IMR-90 (cell line): ENCODE data around the gene OSBPL9. TPM values are rescaled to one million over a fixed set of nuclear protein-coding genes. Genes with fewer than 3 reads are reported as not detected.

Source experiments
- ATAC-seq: fragments of 200-7000 bp; cut with Tn5 transposase; 2 replicates; pipeline ENCODE4 v1.9.1; 2020; ENCODE audit warnings: low read depth, mild to moderate bottlenecking, moderate library complexity
- BruUV-seq: library from RNA; stranded (reverse); fragments of 400-500 nt; replicated peaks from 2 replicates; lab custom pipeline; 2021; lab: Mats Ljungman, UMichigan
- CTCF ChIA-PET: fragments of 300-600 bp; formaldehyde crosslinking; extraction: SDS; loops from one replicate; lab custom pipeline; 2021; ENCODE audit warnings: antibody characterized with exemption; lab: Yijun Ruan, JAX
- POLR2A ChIA-PET: fragments of 300-600 bp; sonication (Branson Sonifier 250); formaldehyde crosslinking; loops from one replicate; lab custom pipeline; 2022; ENCODE audit warnings: antibody characterized with exemption; ENCODE audit not compliant: unreplicated experiment; lab: Charles Lee
- DNase-seq: peaks from one replicate; pipeline ENCODE4 v3.0.0; 2013
- H2AFZ ChIP-seq: replicated peaks from 2 replicates; pipeline ENCODE3; 2013; ENCODE audit warnings: low read length, mild to moderate bottlenecking; ENCODE audit not compliant: poor library complexity
- H2AK5ac ChIP-seq: 2 replicates; pipeline ENCODE4 v1.6.1; 2013; ENCODE audit warnings: low read depth, low read length, inconsistent platforms
- H2AK9ac ChIP-seq: replicated peaks from 2 replicates; pipeline ENCODE3; 2013; ENCODE audit warnings: mild to moderate bottlenecking, low read depth, low read length, moderate library complexity; ENCODE audit not compliant: poor library complexity
- H2BK120ac ChIP-seq: 2 replicates; pipeline ENCODE4 v1.6.1; 2013; ENCODE audit warnings: low read depth, low read length, inconsistent platforms
- H2BK15ac ChIP-seq: 3 replicates; pipeline ENCODE4 v1.6.1; 2013; ENCODE audit warnings: low read depth, low read length, inconsistent platforms
- H2BK20ac ChIP-seq: 2 replicates; pipeline ENCODE4 v1.6.1; 2013; ENCODE audit warnings: low read depth, mild to moderate bottlenecking, inconsistent platforms, low read length, moderate library complexity
- H2BK5ac ChIP-seq: 2 replicates; pipeline ENCODE4 v1.6.1; 2013; ENCODE audit warnings: mild to moderate bottlenecking, low read depth, low read length, inconsistent platforms; ENCODE audit not compliant: poor library complexity, severe bottlenecking
- H3K14ac ChIP-seq: replicated peaks from 2 replicates; pipeline ENCODE4 v1.6.1; 2013; ENCODE audit warnings: low read depth, low read length, inconsistent platforms
- H3K18ac ChIP-seq: 2 replicates; pipeline ENCODE4 v1.6.1; 2013; ENCODE audit warnings: low read depth, low read length, control low read depth
- H3K23ac ChIP-seq: 2 replicates; pipeline ENCODE4 v1.6.1; 2013; ENCODE audit warnings: low read depth, low read length, inconsistent platforms
- H3K27ac ChIP-seq: 2 replicates; pipeline ENCODE4 v1.5.1; 2013; ENCODE audit warnings: mild to moderate bottlenecking, control low read depth, low read length; ENCODE audit not compliant: insufficient read depth
- H3K27me3 ChIP-seq: 2 replicates; pipeline ENCODE4 v1.6.1; 2013; ENCODE audit warnings: low read length; ENCODE audit not compliant: control insufficient read depth, insufficient read depth
- H3K36me3 ChIP-seq: 2 replicates; pipeline ENCODE4 v1.6.1; 2013; ENCODE audit warnings: low read length, mixed read lengths; ENCODE audit not compliant: control insufficient read depth, insufficient read depth
- H3K4ac ChIP-seq: 2 replicates; pipeline ENCODE4 v1.6.1; 2013; ENCODE audit warnings: low read depth, low read length, inconsistent platforms
- H3K4me1 ChIP-seq: 2 replicates; pipeline ENCODE4 v1.6.1; 2013; ENCODE audit warnings: low read length, mixed read lengths; ENCODE audit not compliant: control insufficient read depth, insufficient read depth
- H3K4me2 ChIP-seq: 2 replicates; pipeline ENCODE4 v1.6.1; 2013; ENCODE audit warnings: low read depth, mild to moderate bottlenecking, control low read depth, low read length, moderate library complexity
- H3K4me3 ChIP-seq: 2 replicates; pipeline ENCODE4 v1.5.1; 2013; ENCODE audit warnings: low read depth, mild to moderate bottlenecking, control low read depth, low read length, moderate library complexity; ENCODE audit not compliant: insufficient read depth
- H3K56ac ChIP-seq: 2 replicates; pipeline ENCODE4 v1.6.1; 2013; ENCODE audit warnings: low read length, inconsistent platforms; ENCODE audit not compliant: insufficient read depth; ENCODE audit errors: extremely low read depth
- H3K79me1 ChIP-seq, 2 experiments: 2 replicates each; pipeline ENCODE4 v1.6.1; 2013; ENCODE audit warnings: low read length in 2 of 2, inconsistent platforms in 1 of 2, low read depth in 1 of 2
- H3K9ac ChIP-seq: 2 replicates; pipeline ENCODE4 v1.6.1; 2013; ENCODE audit warnings: low read depth, low read length, control low read depth
- H3K9me1 ChIP-seq: 2 replicates; pipeline ENCODE4 v1.6.1; 2013; ENCODE audit warnings: low read length, inconsistent platforms; ENCODE audit not compliant: insufficient read depth
- H3K9me3 ChIP-seq: 2 replicates; pipeline ENCODE4 v1.6.1; 2013; ENCODE audit warnings: low read length; ENCODE audit not compliant: control insufficient read depth, insufficient read depth
- H4K20me1 ChIP-seq: 2 replicates; pipeline ENCODE4 v1.6.1; 2013; ENCODE audit warnings: low read length, inconsistent platforms; ENCODE audit not compliant: insufficient read depth
- H4K5ac ChIP-seq: 2 replicates; pipeline ENCODE4 v1.6.1; 2013; ENCODE audit warnings: mild to moderate bottlenecking, low read depth, low read length, control low read depth
- H4K8ac ChIP-seq, 2 experiments: 2 replicates each; pipeline ENCODE4 v1.6.1; 2013; ENCODE audit warnings: low read depth in 2 of 2, low read length in 2 of 2, control low read depth in 1 of 2, inconsistent platforms in 1 of 2
- H4K91ac ChIP-seq: 2 replicates; pipeline ENCODE4 v1.6.1; 2013; ENCODE audit warnings: low read depth, low read length, inconsistent platforms; ENCODE audit not compliant: insufficient read depth
- BHLHE40 ChIP-seq: fragments of 150-350 bp; IDR thresholded peaks from 2 replicates; pipeline ENCODE4 v1.6.1; 2016; ENCODE audit warnings: mild to moderate bottlenecking, low read depth, low read length
- CHD1 ChIP-seq: IDR thresholded peaks from 2 replicates; pipeline ENCODE4 v1.6.1; 2012; ENCODE audit warnings: low read depth, low read length, improper control_type of control experiment
- FOS ChIP-seq: fragments of 150-350 bp; IDR thresholded peaks from 2 replicates; pipeline ENCODE4 v1.6.1; 2016; ENCODE audit warnings: low read depth, low read length
- MAFK ChIP-seq: IDR thresholded peaks from 2 replicates; pipeline ENCODE4 v1.6.1; 2012; ENCODE audit warnings: low read depth, low read length, improper control_type of control experiment
- MAZ ChIP-seq: IDR thresholded peaks from 2 replicates; pipeline ENCODE4 v1.6.1; 2012; ENCODE audit warnings: low read depth, mild to moderate bottlenecking, low read length, improper control_type of control experiment, moderate library complexity, borderline replicate concordance
- MXI1 ChIP-seq: IDR thresholded peaks from 2 replicates; pipeline ENCODE4 v1.6.1; 2012; ENCODE audit warnings: low read depth, mild to moderate bottlenecking, low read length, moderate library complexity, borderline replicate concordance
- NFE2L2 ChIP-seq: fragments of 150-350 bp; IDR thresholded peaks from 2 replicates; pipeline ENCODE4 v1.6.1; 2016; ENCODE audit warnings: low read depth, mild to moderate bottlenecking, low read length
- POLR2A ChIP-seq: IDR thresholded peaks from 2 replicates; pipeline ENCODE4 v1.6.1; 2012; ENCODE audit warnings: mild to moderate bottlenecking, low read depth, low read length
- RAD21 ChIP-seq: IDR thresholded peaks from 2 replicates; pipeline ENCODE4 v1.6.1; 2012; ENCODE audit warnings: low read length, improper control_type of control experiment
- RCOR1 ChIP-seq: IDR thresholded peaks from 2 replicates; pipeline ENCODE4 v1.6.1; 2012; ENCODE audit warnings: mild to moderate bottlenecking, low read length, improper control_type of control experiment; ENCODE audit not compliant: insufficient replicate concordance
- RFX5 ChIP-seq: IDR thresholded peaks from 2 replicates; pipeline ENCODE4 v1.8.0; 2012; ENCODE audit warnings: low read depth, mild to moderate bottlenecking, low read length, moderate library complexity
- SMC3 ChIP-seq: fragments of 150-350 bp; IDR thresholded peaks from 2 replicates; pipeline ENCODE4 v1.6.1; 2016; ENCODE audit warnings: low read depth, mild to moderate bottlenecking, antibody characterized with exemption, low read length, moderate library complexity
- WGBS, 2 experiments: methylation state at CpG; one replicate each; pipeline versions ENCODE4 v1.1.5 to v1.1.7; 2013; ENCODE audit warnings: missing lambda C conversion rate in 2 of 2; ENCODE audit not compliant: insufficient read length in 1 of 2; ENCODE audit errors: extremely low coverage in 2 of 2; 5-methylcytosine and 5-hydroxymethylcytosine counted together
- dilution Hi-C: fragments of 300-500 bp; cut with HindIII; formaldehyde crosslinking; loops from one replicate; pipeline ENCODE4 v1.14.3; 2018; ENCODE audit warnings: low sequenced_read_pairs; ENCODE audit not compliant: unreplicated experiment
- in situ Hi-C: fragments of 300-500 bp; cut with MboI; formaldehyde crosslinking; loops from 3 replicates; pipeline ENCODE4 v1.14.3; 2019; ENCODE audit warnings: low sequenced_read_pairs, inconsistent platforms, mixed read lengths
- intact Hi-C: fragments of 100-400 bp; cut with micrococcal nuclease; formaldehyde crosslinking; loops from 2 replicates; pipeline ENCODE4 v1.10.0; 2022
- polyA plus RNA-seq, 3 experiments: library from polyadenylated mRNA; depleted of rRNA; stranded (reverse); fragments of >200 nt; gene quantifications; 2 replicates each; pipeline ENCODE4 v1.2.3, GENCODE V29; 2012; ENCODE audit warnings: low replicate concordance in 1 of 3
- total RNA-seq: library from RNA; depleted of rRNA; stranded (reverse); fragments of >200 nt; gene quantifications from 2 replicates; pipeline ENCODE4 v1.2.3, GENCODE V29; 2012
- TF ChIP-seq, protein P1 (sequence below): fragments of 150-350 bp; IDR thresholded peaks from 2 replicates; pipeline ENCODE4 v1.6.1; 2017; ENCODE audit warnings: mild to moderate bottlenecking, antibody characterized with exemption, low read length, low read depth
- TF ChIP-seq, protein P2 (sequence below): conservative IDR thresholded peaks from 2 replicates; pipeline ENCODE4 v1.5.1; 2012; ENCODE audit warnings: mild to moderate bottlenecking, low read depth, low read length, improper control_type of control experiment
- TF ChIP-seq, protein P3 (sequence below): fragments of 150-350 bp; IDR thresholded peaks from 2 replicates; pipeline ENCODE4 v1.6.1; 2016; ENCODE audit warnings: low read depth, mild to moderate bottlenecking, low read length, moderate library complexity, borderline replicate concordance

The OSBPL9 gene
- total and polyA plus RNA-seq, 2 of the 4 experiments (the other 2 are of a cell fraction): 51.4 to 127 TPM

DNA sequence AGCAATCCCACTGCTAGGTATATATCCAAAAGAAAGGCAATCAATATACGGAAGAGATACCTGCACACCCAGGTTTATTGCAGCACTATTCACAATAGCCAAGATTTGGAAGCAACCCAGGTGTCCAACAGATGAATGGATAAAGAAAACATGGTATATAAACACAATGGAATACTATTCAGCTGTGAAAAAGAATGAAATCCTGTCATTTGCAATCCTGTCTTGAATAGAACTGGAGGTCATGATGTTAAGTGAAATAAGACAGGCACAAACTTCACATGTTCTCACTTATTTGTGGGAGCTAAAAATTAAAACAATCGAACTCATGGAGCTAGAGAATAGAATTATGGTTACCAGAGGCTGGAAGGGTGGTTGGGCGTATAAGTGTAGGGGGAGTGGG, 101.0 kb downstream of the OSBPL9 start:
- no peak overlapping the region for H3K14ac ChIP-seq
- peaks cover 8 to 18% of the 10 kb centered on the region in 2 experiments; a peak in 3 of 4 replicates for H3K79me1 ChIP-seq
- ChIA-PET CTCF (no interaction called here), POLR2A (no interaction called here)
- H3K4me2 ChIP-seq: no peak overlapping the region
- H3K9ac ChIP-seq: no peak overlapping the region
- H3K4me1 ChIP-seq: no peaks in the 10 kb centered on the region
- H4K91ac ChIP-seq: no peak overlapping the region
- H3K56ac ChIP-seq: no peak overlapping the region
- TF ChIP-seq SMC3 (no peak), POLR2A (no peak), RCOR1 (no peak), RAD21 (no peak), MXI1 (no peak), BHLHE40 (no peak), CHD1 (no peak), FOS (no peak), NFE2L2 (no peak), RFX5 (no peak), MAZ (no peak), MAFK (no peak)
- TF ChIP-seq, protein P1, sequence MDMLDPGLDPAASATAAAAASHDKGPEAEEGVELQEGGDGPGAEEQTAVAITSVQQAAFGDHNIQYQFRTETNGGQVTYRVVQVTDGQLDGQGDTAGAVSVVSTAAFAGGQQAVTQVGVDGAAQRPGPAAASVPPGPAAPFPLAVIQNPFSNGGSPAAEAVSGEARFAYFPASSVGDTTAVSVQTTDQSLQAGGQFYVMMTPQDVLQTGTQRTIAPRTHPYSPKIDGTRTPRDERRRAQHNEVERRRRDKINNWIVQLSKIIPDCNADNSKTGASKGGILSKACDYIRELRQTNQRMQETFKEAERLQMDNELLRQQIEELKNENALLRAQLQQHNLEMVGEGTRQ: no peak
- TF ChIP-seq, protein P2, sequence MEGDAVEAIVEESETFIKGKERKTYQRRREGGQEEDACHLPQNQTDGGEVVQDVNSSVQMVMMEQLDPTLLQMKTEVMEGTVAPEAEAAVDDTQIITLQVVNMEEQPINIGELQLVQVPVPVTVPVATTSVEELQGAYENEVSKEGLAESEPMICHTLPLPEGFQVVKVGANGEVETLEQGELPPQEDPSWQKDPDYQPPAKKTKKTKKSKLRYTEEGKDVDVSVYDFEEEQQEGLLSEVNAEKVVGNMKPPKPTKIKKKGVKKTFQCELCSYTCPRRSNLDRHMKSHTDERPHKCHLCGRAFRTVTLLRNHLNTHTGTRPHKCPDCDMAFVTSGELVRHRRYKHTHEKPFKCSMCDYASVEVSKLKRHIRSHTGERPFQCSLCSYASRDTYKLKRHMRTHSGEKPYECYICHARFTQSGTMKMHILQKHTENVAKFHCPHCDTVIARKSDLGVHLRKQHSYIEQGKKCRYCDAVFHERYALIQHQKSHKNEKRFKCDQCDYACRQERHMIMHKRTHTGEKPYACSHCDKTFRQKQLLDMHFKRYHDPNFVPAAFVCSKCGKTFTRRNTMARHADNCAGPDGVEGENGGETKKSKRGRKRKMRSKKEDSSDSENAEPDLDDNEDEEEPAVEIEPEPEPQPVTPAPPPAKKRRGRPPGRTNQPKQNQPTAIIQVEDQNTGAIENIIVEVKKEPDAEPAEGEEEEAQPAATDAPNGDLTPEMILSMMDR: no peak
- TF ChIP-seq, protein P3, sequence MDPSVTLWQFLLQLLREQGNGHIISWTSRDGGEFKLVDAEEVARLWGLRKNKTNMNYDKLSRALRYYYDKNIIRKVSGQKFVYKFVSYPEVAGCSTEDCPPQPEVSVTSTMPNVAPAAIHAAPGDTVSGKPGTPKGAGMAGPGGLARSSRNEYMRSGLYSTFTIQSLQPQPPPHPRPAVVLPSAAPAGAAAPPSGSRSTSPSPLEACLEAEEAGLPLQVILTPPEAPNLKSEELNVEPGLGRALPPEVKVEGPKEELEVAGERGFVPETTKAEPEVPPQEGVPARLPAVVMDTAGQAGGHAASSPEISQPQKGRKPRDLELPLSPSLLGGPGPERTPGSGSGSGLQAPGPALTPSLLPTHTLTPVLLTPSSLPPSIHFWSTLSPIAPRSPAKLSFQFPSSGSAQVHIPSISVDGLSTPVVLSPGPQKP: no peak
- no peaks in the 10 kb centered on the region for H3K36me3 ChIP-seq
- dilution Hi-C loops: no loop called here
- 0 out of 2 replicates have a peak, but pooled peaks cover 4% of the 10 kb centered on the region for H3K9me1 ChIP-seq
- H3K27me3 ChIP-seq: no peaks in the 10 kb centered on the region
- H3K18ac ChIP-seq: no peak overlapping the region
- H3K23ac ChIP-seq: no peak overlapping the region
- H3K9me3 ChIP-seq: no peaks in the 10 kb centered on the region
- H3K4me3 ChIP-seq: no peak overlapping the region
- no peak overlapping the region for H2BK5ac ChIP-seq
- H3K4ac ChIP-seq: no peak overlapping the region
- intact Hi-C loops: no loop called here
- DNase-seq (no peak), ATAC-seq (no peak)
- H4K20me1 ChIP-seq: no peaks in the 10 kb centered on the region
- H2AK5ac ChIP-seq: no peak overlapping the region
- in situ Hi-C loops: no loop called here
- H2BK120ac ChIP-seq: no peak overlapping the region
- 100% methylated on average over 1 of the region's 3 CpGs; no CpG with 5 or more reads in 1 of the 2 experiments for WGBS, 2 experiments
- H2BK15ac ChIP-seq: no peak overlapping the region
- no peak overlapping the region for H3K27ac ChIP-seq
- H2AFZ ChIP-seq: no peak overlapping the region
- H2BK20ac ChIP-seq: no peak overlapping the region
- BruUV-seq: no TSS peak
- H2AK9ac ChIP-seq: no peak overlapping the region
- no peak overlapping the region for H4K5ac ChIP-seq
- no peak overlapping the region for H4K8ac ChIP-seq
